Measurements from ENCODE around the gene DOC2B. TPM values are rescaled to one million over a fixed set of nuclear protein-coding genes. Genes with fewer than 3 reads are reported as not detected.
"Not testable (repeated sequence)": the region's sequence is repeated elsewhere in the genome, so short reads cannot be mapped to it uniquely, and the experiment has no call there.

DOC2B gene
- total RNA-seq, 2 donors from 2014 or later: 1.4 to 2.6 TPM

- no peak overlapping the region for H3K27ac Mint-ChIP-seq
- H3K4me3 Mint-ChIP-seq: no peak overlapping the region
- H3K27me3 ChIP-seq (ENCODE audit: control insufficient read depth, insufficient read depth, low read length, poor library complexity, severe bottlenecking): peaks cover 18% of the 10 kb centered on the region
- WGBS, 2 experiments (ENCODE audit: insufficient coverage in 1 of 2, insufficient read length in 1 of 2): 85% methylated on average over 10 to 23 of the region's 23 CpGs
- no peak overlapping the region for H3K27ac ChIP-seq (ENCODE audit: low read depth, low read length)
- H3K9me3 Mint-ChIP-seq: no peaks in the 10 kb centered on the region
- H3K9me3 ChIP-seq (ENCODE audit: control insufficient read depth, low read length): no peaks in the 10 kb centered on the region
- H3K9ac ChIP-seq (ENCODE audit: extremely low read depth, low read length, poor library complexity, severe bottlenecking): no peak overlapping the region
- H3K4me3 ChIP-seq (ENCODE audit: low read length): no peak overlapping the region
- DNase-seq: no peak
- H3K4me1 ChIP-seq (ENCODE audit: control insufficient read depth, insufficient read depth, low read length): no peaks in the 10 kb centered on the region
- no peak for TF ChIP-seq CTCF (conservative IDR thresholded peaks at IDR 0.05)
- H3K36me3 Mint-ChIP-seq (ENCODE audit: low read depth): no peaks in the 10 kb centered on the region
- H3K4me1 Mint-ChIP-seq: no peaks in the 10 kb centered on the region
- H3K36me3 ChIP-seq (ENCODE audit: control insufficient read depth, insufficient read depth, low read length): no peaks in the 10 kb centered on the region
- H3K27me3 Mint-ChIP-seq (ENCODE audit: insufficient read depth): peaks cover 4% of the 10 kb centered on the region
Observed at GRCh38 chr17:142876-143784, 38.3 kb downstream of the DOC2B start.

- Histone ChIP-seq H3K9me3 (ENCODE audit: control insufficient read depth, low read length) (no peaks in the 10 kb centered on the region), H3K4me3 (ENCODE audit: low read length) (no peak overlapping the region), H3K27ac (ENCODE audit: low read depth, low read length) (no peak overlapping the region), H3K4me1 (ENCODE audit: control insufficient read depth, insufficient read depth, low read length) (no peaks in the 10 kb centered on the region), H3K27me3 (ENCODE audit: control insufficient read depth, insufficient read depth, low read length, poor library complexity, severe bottlenecking) (peaks cover 18% of the 10 kb centered on the region), H3K36me3 (ENCODE audit: control insufficient read depth, insufficient read depth, low read length) (no peaks in the 10 kb centered on the region), H3K9ac (ENCODE audit: extremely low read depth, low read length, poor library complexity, severe bottlenecking) (no peak overlapping the region)
- H3K4me3 Mint-ChIP-seq: no peak overlapping the region
- TF ChIP-seq CTCF (conservative IDR thresholded peaks at IDR 0.05): no peak
- 90 to 93% methylated on average over 19 to 23 of the region's 23 CpGs for WGBS, 2 experiments (ENCODE audit: insufficient coverage in 1 of 2, insufficient read length in 1 of 2)
- DNase-seq: no peak
- H3K4me1 Mint-ChIP-seq: no peaks in the 10 kb centered on the region
- no peaks in the 10 kb centered on the region for H3K36me3 Mint-ChIP-seq (ENCODE audit: low read depth)
- peaks cover 4% of the 10 kb centered on the region for H3K27me3 Mint-ChIP-seq (ENCODE audit: insufficient read depth)
- H3K27ac Mint-ChIP-seq: no peak overlapping the region
- H3K9me3 Mint-ChIP-seq: no peaks in the 10 kb centered on the region
Observed at GRCh38 chr17:142102-142661, 39.3 kb downstream of the DOC2B start.

- not testable (repeated sequence) for H3K4me3 ChIP-seq (ENCODE audit: low read length); H3K9me3 ChIP-seq (ENCODE audit: control insufficient read depth, low read length); H3K36me3 ChIP-seq (ENCODE audit: control insufficient read depth, insufficient read depth, low read length); H3K9me3 Mint-ChIP-seq; H3K4me1 Mint-ChIP-seq; H3K36me3 Mint-ChIP-seq (ENCODE audit: low read depth); H3K27ac ChIP-seq (ENCODE audit: low read depth, low read length); DNase-seq; H3K4me1 ChIP-seq (ENCODE audit: control insufficient read depth, insufficient read depth, low read length); H3K27me3 Mint-ChIP-seq (ENCODE audit: insufficient read depth); H3K27ac Mint-ChIP-seq; H3K9ac ChIP-seq (ENCODE audit: extremely low read depth, low read length, poor library complexity, severe bottlenecking); H3K4me3 Mint-ChIP-seq
- WGBS, 2 experiments (ENCODE audit: insufficient coverage in 1 of 2, insufficient read length in 1 of 2): 80 to 92% methylated on average over 2 to 15 of the region's 22 CpGs
- peaks cover 18% of the 10 kb centered on the region for H3K27me3 ChIP-seq (ENCODE audit: control insufficient read depth, insufficient read depth, low read length, poor library complexity, severe bottlenecking)
Observed at GRCh38 chr17:139401-140205, 41.8 kb downstream of the DOC2B start.

- H3K27ac Mint-ChIP-seq; H3K27me3 Mint-ChIP-seq (ENCODE audit: insufficient read depth); H3K4me1 ChIP-seq (ENCODE audit: control insufficient read depth, insufficient read depth, low read length); H3K4me1 Mint-ChIP-seq; H3K9ac ChIP-seq (ENCODE audit: extremely low read depth, low read length, poor library complexity, severe bottlenecking); H3K27me3 ChIP-seq (ENCODE audit: control insufficient read depth, insufficient read depth, low read length, poor library complexity, severe bottlenecking); H3K27ac ChIP-seq (ENCODE audit: low read depth, low read length); H3K4me3 ChIP-seq (ENCODE audit: low read length); H3K36me3 ChIP-seq (ENCODE audit: control insufficient read depth, insufficient read depth, low read length); H3K9me3 ChIP-seq (ENCODE audit: control insufficient read depth, low read length); H3K4me3 Mint-ChIP-seq; H3K9me3 Mint-ChIP-seq; H3K36me3 Mint-ChIP-seq (ENCODE audit: low read depth): not testable (repeated sequence)
- peak; percentile 6 for DNase-seq
- 88 to 100% methylated on average over 1 to 4 of the region's 16 CpGs for WGBS, 2 experiments (ENCODE audit: insufficient coverage in 1 of 2, insufficient read length in 1 of 2)
Observed at GRCh38 chr17:137166-137807, 44.2 kb downstream of the DOC2B start, which contains the start of gene SCGB1C2. TSS of gene SCGB1C2 (plus strand) at chr17:137569. CDS start at chr17:137591, 22 bp downstream.

All from endodermal cell (in vitro differentiated cells).